A549 treated with dexamethasone at 1 μM for 4 hours (cell line): ENCODE data around the gene MPO. TPM values are rescaled to one million over a fixed set of nuclear protein-coding genes. Genes with fewer than 3 reads are reported as not detected.

Experiments
- total RNA-seq: library from RNA; stranded (reverse); fragments of 200-300 nt; extraction: Qiagen RNA extraction; gene quantifications from 5 replicates; pipeline ENCODE4 v1.2.3, GENCODE V29; 2022

The MPO gene
- not detected in 5 replicates for total RNA-seq

GRCh38 chr17:58280480-58281217, at the start of gene MPO:
Gene MPO, minus strand, starts transcription at chr17:58280935. Its CDS starts 177 bp downstream, at chr17:58280758.

GRCh38 chr17:58328195-58329034, 47.7 kb upstream of the MPO start, which contains the start of gene TSPOAP1:
Gene TSPOAP1, minus strand, starts transcription at chr17:58328795. Its CDS starts 875 bp downstream, at chr17:58327920.

GRCh38 chr17:58238147-58238634, 42.5 kb downstream of the MPO start, which contains the start of gene LPO:
Gene LPO, plus strand, starts transcription at chr17:58238584. Its CDS starts 4,396 bp downstream, at chr17:58242980.

Other genes with a start within 250 kb of the MPO start
- gene DYNLL2, start 197.5 kb downstream of the MPO start, total RNA-seq, result 21.1 to 25.3 TPM (median 24.7 TPM) in 5 replicates
- gene OR4D1, start 132.6 kb downstream of the MPO start, total RNA-seq, result 0.02 TPM in 1 of 5 replicates, not detected in the others
- gene OR4D2, start 114.0 kb downstream of the MPO start, total RNA-seq, result not detected in 5 replicates
- gene EPX, start 88.2 kb downstream of the MPO start, total RNA-seq, result not detected in 5 replicates
- 9.5 to 12.4 TPM (median 10.6 TPM) in 5 replicates for gene MKS1, start 61.7 kb downstream of the MPO start, total RNA-seq
- 0.05 to 0.07 TPM (median 0.06 TPM) in 3 of 5 replicates, not detected in the others for gene LPO, start 42.4 kb downstream of the MPO start, total RNA-seq
- gene TSPOAP1, start 47.9 kb upstream of the MPO start, total RNA-seq, result 0.07 TPM in 1 of 5 replicates, not detected in the others
- 96.8 to 156 TPM (median 134 TPM) in 5 replicates for gene SUPT4H1, start 71.3 kb upstream of the MPO start, total RNA-seq
- gene RNF43, start 136.6 kb upstream of the MPO start, total RNA-seq, result 0.20 to 0.86 TPM (median 0.40 TPM) in 5 replicates
- not detected in 5 replicates for gene HSF5, start 207.5 kb upstream of the MPO start, total RNA-seq
- 8.5 to 13.2 TPM (median 12.3 TPM) in 5 replicates for gene MTMR4, start 233.7 kb upstream of the MPO start, total RNA-seq